GM21723 (cell line): Measurements from ENCODE around the gene PSKH1.

Experiments
- ATAC-seq: cut with Tn5 transposase; IDR thresholded peaks from one replicate; pipeline ENCODE4 v1.9.1; 2021; ENCODE audit warnings: mild to moderate bottlenecking, moderate library complexity; ENCODE audit not compliant: unreplicated experiment

Gene PSKH1

GRCh38 chr16:67865318-67865717 is 27.7 kb upstream of the PSKH1 start:
- no peak for ATAC-seq

- ATAC-seq = no peak
Observed at GRCh38 chr16:67868290-67868689, 24.8 kb upstream of the PSKH1 start.

DNA sequence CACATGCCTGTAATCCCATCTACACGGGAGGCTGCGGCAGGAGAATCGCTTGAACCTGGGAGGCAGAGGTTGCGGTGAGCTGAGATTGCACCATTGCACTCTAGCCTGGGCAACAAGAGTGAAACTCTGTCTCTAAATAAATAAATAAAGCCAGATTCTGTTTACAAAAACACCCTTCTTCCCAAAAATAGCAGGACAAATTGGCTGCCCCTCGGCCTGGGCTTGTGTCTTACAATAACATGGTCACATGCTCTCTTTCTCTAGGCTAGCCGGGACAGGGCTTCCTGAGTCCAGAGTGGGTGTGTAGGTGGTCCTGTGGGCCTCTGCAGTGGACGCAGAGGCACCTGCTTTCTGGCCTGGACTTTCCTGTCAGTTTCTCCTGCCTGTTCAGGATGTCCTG is 23.4 kb upstream of the PSKH1 start:
- ATAC-seq = no peak

GRCh38 chr16:67871256-67871655 is 21.8 kb upstream of the PSKH1 start:
- ATAC-seq = no peak

GRCh38 chr16:67872131-67872630 is 20.9 kb upstream of the PSKH1 start:
- no peak for ATAC-seq

GRCh38 chr16:67872631-67873434 is 20.2 kb upstream of the PSKH1 start, which contains the start of gene EDC4:
Gene EDC4, plus strand, starts transcription at chr16:67873052. Its CDS starts 210 bp downstream, at chr16:67873262.
- ATAC-seq = peak; percentile 68

DNA sequence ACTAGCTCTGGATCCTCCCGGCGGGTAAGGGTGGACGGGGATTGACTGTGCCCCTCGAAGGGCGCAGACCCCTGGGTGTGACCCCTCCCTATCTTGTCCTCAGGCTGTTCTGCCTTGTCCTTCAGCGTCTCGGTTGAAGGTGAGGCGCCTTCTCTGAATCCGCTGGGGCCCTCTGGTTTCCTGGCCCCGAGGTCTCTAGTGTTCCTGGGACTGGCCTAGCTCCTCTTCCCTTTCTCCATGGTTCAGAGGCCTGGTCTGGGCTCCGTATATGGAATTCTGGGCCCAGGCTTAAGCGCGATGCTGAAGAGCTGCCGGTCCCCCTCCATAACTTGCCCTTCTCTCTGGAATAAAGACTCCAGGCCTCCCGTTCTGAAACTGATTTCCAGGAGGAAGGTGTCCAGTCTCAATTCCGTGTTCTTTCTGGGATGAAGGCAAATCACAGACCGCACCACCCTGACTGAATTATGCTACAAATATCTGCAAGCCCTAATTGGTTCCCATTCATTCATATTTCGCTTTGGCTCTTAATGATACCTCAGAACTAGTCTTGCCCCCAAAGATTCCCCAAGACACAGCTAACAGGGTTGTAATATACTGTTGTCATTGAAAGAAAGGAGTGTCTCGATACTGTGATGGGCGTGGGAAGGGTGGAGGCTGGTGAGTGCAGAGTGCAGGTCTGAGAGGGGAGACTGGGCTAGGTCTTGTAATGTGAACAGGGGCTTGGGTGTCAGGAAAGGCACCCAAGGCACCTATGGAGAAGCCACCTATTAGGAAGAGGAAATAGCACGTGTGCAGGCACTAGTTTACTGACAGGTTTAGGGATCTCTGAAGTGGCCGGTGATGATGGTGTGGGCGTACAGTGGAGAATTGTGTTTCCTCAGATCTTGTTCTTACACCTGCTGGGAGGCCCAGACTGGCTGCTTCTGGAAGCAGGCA is 19.4 kb upstream of the PSKH1 start:
- peak; percentile 13 for ATAC-seq

DNA sequence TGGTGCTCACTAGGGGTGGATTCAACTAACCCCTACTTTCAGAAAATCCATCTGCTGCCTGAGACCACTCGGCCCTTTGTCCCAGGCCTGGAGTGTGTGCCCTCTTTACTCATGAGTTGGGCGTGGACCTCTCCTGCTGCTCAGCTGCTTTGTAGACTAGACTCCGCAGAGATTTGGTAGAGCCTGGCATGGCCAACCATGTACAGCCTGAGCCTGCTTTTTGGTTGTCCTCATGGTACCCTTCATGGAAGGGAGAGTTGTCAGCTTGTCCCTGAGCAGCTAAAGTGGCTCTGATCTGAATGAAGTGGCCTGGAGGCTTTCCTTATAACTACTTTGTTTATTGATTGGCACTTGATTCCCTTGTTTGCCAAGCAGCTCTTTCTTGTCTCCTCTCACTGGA is 18.7 kb upstream of the PSKH1 start:
- ATAC-seq = no peak

GRCh38 chr16:67877064-67877463 is 16.0 kb upstream of the PSKH1 start:
- ATAC-seq = no peak

DNA sequence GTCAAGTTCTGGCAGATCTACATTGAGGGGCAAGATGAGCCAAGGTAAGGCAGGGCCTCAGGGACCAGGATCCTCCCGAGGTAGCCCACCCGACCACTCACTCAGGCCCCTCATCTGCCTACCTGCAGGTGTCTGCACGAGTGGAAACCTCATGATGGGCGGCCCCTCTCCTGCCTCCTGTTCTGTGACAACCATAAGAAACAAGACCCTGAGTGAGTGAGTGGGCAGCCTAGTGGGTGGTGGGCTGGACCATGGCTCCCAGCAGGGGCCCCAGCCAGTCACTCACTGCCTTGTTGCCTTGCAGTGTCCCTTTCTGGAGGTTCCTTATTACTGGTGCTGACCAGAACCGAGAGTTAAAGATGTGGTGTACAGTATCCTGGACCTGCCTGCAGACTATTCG is 14.8 kb upstream of the PSKH1 start:
- no peak for ATAC-seq

- no peak for ATAC-seq
Observed at GRCh38 chr16:67878846-67879245, 14.2 kb upstream of the PSKH1 start.

GRCh38 chr16:67879462-67879861 is 13.6 kb upstream of the PSKH1 start:
- ATAC-seq = no peak

GRCh38 chr16:67879936-67880335 is 13.1 kb upstream of the PSKH1 start:
- no peak for ATAC-seq

- ATAC-seq = no peak
Observed at GRCh38 chr16:67880584-67880983, 12.5 kb upstream of the PSKH1 start.

DNA sequence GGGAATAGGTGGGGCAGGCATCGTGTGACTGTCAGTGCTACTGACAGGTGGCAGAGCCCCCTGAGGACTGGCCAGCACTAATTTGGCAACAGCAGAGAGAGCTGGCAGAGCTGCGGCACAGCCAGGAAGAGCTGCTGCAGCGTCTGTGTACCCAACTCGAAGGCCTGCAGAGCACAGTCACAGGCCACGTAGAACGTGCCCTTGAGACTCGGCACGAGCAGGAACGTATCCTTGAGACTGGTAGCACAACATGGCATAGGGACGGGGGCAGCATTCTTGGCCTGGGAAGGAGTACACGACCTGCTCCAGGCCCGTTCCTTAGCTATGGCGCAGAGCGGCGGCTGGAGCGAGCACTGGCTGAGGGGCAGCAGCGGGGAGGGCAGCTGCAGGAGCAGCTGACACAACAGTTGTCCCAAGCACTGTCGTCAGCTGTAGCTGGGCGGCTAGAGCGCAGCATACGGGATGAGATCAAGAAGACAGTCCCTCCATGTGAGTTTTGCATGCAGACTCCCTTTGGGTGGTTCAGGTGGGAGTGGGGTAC is 11.4 kb upstream of the PSKH1 start:
- no peak for ATAC-seq

DNA sequence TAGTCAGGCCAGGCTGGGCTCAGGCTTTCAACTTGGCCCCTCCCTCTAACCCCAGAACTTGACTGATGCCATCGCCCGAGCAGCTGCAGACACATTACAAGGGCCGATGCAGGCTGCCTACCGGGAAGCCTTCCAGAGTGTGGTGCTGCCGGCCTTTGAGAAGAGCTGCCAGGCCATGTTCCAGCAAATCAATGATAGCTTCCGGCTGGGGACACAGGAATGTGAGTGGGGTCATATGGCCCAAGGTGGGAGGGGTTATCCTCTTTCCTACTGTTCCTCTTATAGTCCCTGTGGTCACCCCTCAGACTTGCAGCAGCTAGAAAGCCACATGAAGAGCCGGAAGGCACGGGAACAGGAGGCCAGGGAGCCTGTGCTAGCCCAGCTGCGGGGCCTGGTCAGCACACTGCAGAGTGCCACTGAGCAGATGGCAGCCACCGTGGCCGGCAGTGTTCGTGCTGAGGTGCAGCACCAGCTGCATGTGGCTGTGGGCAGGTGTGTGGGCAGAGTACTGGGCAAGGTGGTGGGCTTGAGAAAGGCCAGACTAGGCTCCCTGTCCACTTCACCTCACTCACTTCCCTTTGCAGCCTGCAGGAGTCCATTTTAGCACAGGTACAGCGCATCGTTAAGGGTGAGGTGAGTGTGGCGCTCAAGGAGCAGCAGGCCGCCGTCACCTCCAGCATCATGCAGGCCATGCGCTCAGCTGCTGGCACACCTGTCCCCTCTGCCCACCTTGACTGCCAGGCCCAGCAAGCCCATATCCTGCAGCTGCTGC is 10.5 kb upstream of the PSKH1 start:
- no peak for ATAC-seq

- ATAC-seq = no peak
Observed at GRCh38 chr16:67883146-67883871, 9.7 kb upstream of the PSKH1 start.

GRCh38 chr16:67883872-67884261 is 9.2 kb upstream of the PSKH1 start:
- ATAC-seq = no peak

DNA sequence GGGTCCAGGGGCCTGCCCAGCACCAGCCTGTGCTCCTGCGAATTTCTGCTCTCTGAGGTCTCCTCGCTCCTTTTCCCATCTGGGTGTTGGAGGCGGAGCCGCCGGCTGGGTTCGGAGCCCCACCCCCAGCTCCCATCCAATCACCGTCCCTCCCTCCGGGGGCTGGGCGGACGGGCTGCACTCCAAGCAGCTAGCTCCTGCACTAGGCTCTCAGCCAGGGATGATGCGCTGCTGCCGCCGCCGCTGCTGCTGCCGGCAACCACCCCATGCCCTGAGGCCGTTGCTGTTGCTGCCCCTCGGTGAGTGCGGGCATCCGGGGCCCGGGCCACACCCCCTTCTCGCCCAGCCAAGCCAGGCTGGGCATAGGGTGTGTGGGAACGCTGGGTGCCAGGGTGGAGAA is 8.4 kb upstream of the PSKH1 start, which contains the start of gene NRN1L:
TSS of gene NRN1L (plus strand) at position 202 of the 400 bp plus-strand sequence. CDS start at position 221, 19 bp downstream.
- ATAC-seq = no peak

GRCh38 chr16:67885545-67885944 is 7.5 kb upstream of the PSKH1 start:
- ATAC-seq = no peak
